ENCODE data around the gene SLC1A2.

DNA sequence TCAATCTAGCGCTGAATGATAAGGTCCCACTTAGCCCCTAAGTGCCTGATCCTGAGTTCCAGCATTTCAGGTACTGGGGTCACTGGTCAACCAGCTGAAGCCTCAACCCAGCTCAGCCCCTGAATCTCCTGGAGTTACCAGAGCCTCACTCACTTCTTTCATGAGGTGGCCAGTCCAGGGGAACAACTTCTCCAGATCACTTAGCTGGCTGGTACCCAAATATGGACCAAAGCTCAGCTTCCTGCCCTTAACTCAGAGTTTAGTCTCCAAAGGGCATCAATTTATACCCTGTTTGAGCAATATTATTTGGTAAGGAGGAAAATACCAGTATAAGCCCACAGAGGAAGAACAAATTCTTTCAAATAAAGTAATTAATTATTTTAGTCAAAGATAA is 105.6 kb downstream of the SLC1A2 start:
- TF ChIP-seq POLR2A (IDR thresholded peaks at IDR 0.05; ENCODE audit: low read depth, low read length) (no peak), POLR2AphosphoS5 (IDR thresholded peaks at IDR 0.05; ENCODE audit: low read depth, low read length) (no peak)
